Fibroblast of the aortic adventitia (primary cell): ENCODE results near the gene FAM13B. TPM values are rescaled to one million over a fixed set of nuclear protein-coding genes. Genes with fewer than 3 reads are reported as not detected.

Source experiments
- DNase-seq: peaks from one replicate; pipeline ENCODE4 v3.0.0-alpha.2; 2010; ENCODE audit warnings: low read depth
- H3K4me3 ChIP-seq: 2 replicates; pipeline ENCODE4 v1.5.1; 2011; ENCODE audit warnings: low read depth, mild to moderate bottlenecking, control low read depth, low read length, moderate library complexity
- CTCF ChIP-seq: IDR thresholded peaks from 2 replicates; pipeline ENCODE4 v1.5.1; 2011; ENCODE audit warnings: mild to moderate bottlenecking, low read length, control low read depth, inconsistent platforms; ENCODE audit not compliant: insufficient read depth
- small RNA-seq: library from RNA; depleted of rRNA; stranded (forward); fragments of <200 nt; gene quantifications from one replicate; pipeline ENCODE3, GENCODE V24; 2012
- total RNA-seq: library from RNA; depleted of rRNA; stranded (reverse); fragments of >200 nt; gene quantifications from 2 replicates; pipeline ENCODE4 v1.2.3, GENCODE V29; 2012; ENCODE audit warnings: low replicate concordance

Gene FAM13B
- total RNA-seq, 1 donor: 42.8 TPM

- DNase-seq: no peak
- TF ChIP-seq CTCF: no peak
Observed at GRCh38 chr5:137890845-137891244, 142.0 kb downstream of the FAM13B start.

GRCh38 chr5:137888863-137889759, 143.8 kb downstream of the FAM13B start, which contains the start of gene PKD2L2:
TSS of gene PKD2L2 (plus strand) at chr5:137889457. CDS start at chr5:137889492, 35 bp downstream.
- peak; percentile 73 for DNase-seq
- no peak for TF ChIP-seq CTCF
- H3K4me3 ChIP-seq: peak within 1 kb of the TSS; percentile 65

More at GRCh38 chr5:137890845-137891244, 142.0 kb downstream of the FAM13B start:
- H3K4me3 ChIP-seq: no peak overlapping the region

- TF ChIP-seq CTCF: no peak
- peak; percentile 10 for DNase-seq
- no peak overlapping the region for H3K4me3 ChIP-seq
Observed at GRCh38 chr5:137888466-137888862, 144.4 kb downstream of the FAM13B start.

Small RNA genes within 50 kb of the gene (small RNA-seq; reads per million reads assigned to genes)
- not detected for gene RNU6-1148P

Other genes with a start within 250 kb of the FAM13B start
- gene MYOT, start 165.2 kb downstream of the FAM13B start, total RNA-seq: not detected in 2 replicates
- gene PKD2L2, start 143.6 kb downstream of the FAM13B start, total RNA-seq: not detected in 2 replicates
- not detected in 2 replicates for gene WNT8A, start 51.0 kb upstream of the FAM13B start, total RNA-seq
- gene NME5, start 106.3 kb upstream of the FAM13B start, total RNA-seq: 6.0 and 11.6 TPM in 2 replicates
- 61.2 and 314 TPM in 2 replicates for gene BRD8, start 145.6 kb upstream of the FAM13B start, total RNA-seq
- gene KIF20A, start 146.0 kb upstream of the FAM13B start, total RNA-seq: 1.3 and 24.7 TPM in 2 replicates
- 16.4 and 31.4 TPM in 2 replicates for gene CDC23, start 180.2 kb upstream of the FAM13B start, total RNA-seq
- not detected in 2 replicates for gene GFRA3, start 241.5 kb upstream of the FAM13B start, total RNA-seq